ENCODE measurements around the gene FITM1.

Gene FITM1

GRCh38 chr14:24164518-24164991 lies 34.1 kb downstream of the FITM1 start:
- peaks cover 27% of the 10 kb centered on the region for H3K4me1 ChIP-seq (ENCODE audit: control insufficient read depth, insufficient read depth, low read length)
- no peak overlapping the region for H3K9ac ChIP-seq (ENCODE audit: low read length)
- H3K27me3 ChIP-seq (ENCODE audit: control insufficient read depth, insufficient read depth, low read length): no peaks in the 10 kb centered on the region
- H3K4me3 ChIP-seq (ENCODE audit: low read length): no peak overlapping the region
- H3K9me3 ChIP-seq (ENCODE audit: control insufficient read depth, low read length): no peaks in the 10 kb centered on the region
- peaks cover 46% of the 10 kb centered on the region for H3K36me3 ChIP-seq (ENCODE audit: control insufficient read depth, insufficient read depth, low read length)

GRCh38 chr14:24165785-24166184 lies 35.3 kb downstream of the FITM1 start:
- no peaks in the 10 kb centered on the region for H3K27me3 ChIP-seq (ENCODE audit: control insufficient read depth, insufficient read depth, low read length)
- peaks cover 38% of the 10 kb centered on the region for H3K36me3 ChIP-seq (ENCODE audit: control insufficient read depth, insufficient read depth, low read length)
- H3K9ac ChIP-seq (ENCODE audit: low read length): no peak overlapping the region
- no peak overlapping the region for H3K4me3 ChIP-seq (ENCODE audit: low read length)
- peaks cover 21% of the 10 kb centered on the region for H3K4me1 ChIP-seq (ENCODE audit: control insufficient read depth, insufficient read depth, low read length)
- H3K9me3 ChIP-seq (ENCODE audit: control insufficient read depth, low read length): no peaks in the 10 kb centered on the region

- Histone ChIP-seq H3K4me1 (ENCODE audit: control insufficient read depth, insufficient read depth, low read length) (peaks cover 9% of the 10 kb centered on the region), H3K36me3 (ENCODE audit: control insufficient read depth, insufficient read depth, low read length) (peaks cover 38% of the 10 kb centered on the region), H3K9ac (ENCODE audit: low read length) (no peak overlapping the region), H3K4me3 (ENCODE audit: low read length) (no peak overlapping the region), H3K27me3 (ENCODE audit: control insufficient read depth, insufficient read depth, low read length) (no peaks in the 10 kb centered on the region), H3K9me3 (ENCODE audit: control insufficient read depth, low read length) (no peaks in the 10 kb centered on the region)
These were observed 37.1 kb downstream of the FITM1 start for GRCh38 chr14:24167469-24168114.

- H3K27me3 ChIP-seq (ENCODE audit: control insufficient read depth, insufficient read depth, low read length): no peaks in the 10 kb centered on the region
- peaks cover 3% of the 10 kb centered on the region for H3K36me3 ChIP-seq (ENCODE audit: control insufficient read depth, insufficient read depth, low read length)
- H3K4me1 ChIP-seq (ENCODE audit: control insufficient read depth, insufficient read depth, low read length): no peaks in the 10 kb centered on the region
- H3K9me3 ChIP-seq (ENCODE audit: control insufficient read depth, low read length): no peaks in the 10 kb centered on the region
- H3K9ac ChIP-seq (ENCODE audit: low read length): no peak within 1 kb of the TSS
- H3K4me3 ChIP-seq (ENCODE audit: low read length): no peak within 1 kb of the TSS
These were observed 41.2 kb downstream of the FITM1 start, which contains the start of gene REC8 for GRCh38 chr14:24171422-24172260. Gene REC8, plus strand, starts transcription at chr14:24172080. Its CDS starts 473 bp downstream, at chr14:24172553.

GRCh38 chr14:24172261-24172860 lies 41.9 kb downstream of the FITM1 start:
- Histone ChIP-seq H3K9ac (ENCODE audit: low read length) (no peak overlapping the region), H3K36me3 (ENCODE audit: control insufficient read depth, insufficient read depth, low read length) (no peaks in the 10 kb centered on the region), H3K4me1 (ENCODE audit: control insufficient read depth, insufficient read depth, low read length) (no peaks in the 10 kb centered on the region), H3K27me3 (ENCODE audit: control insufficient read depth, insufficient read depth, low read length) (no peaks in the 10 kb centered on the region), H3K4me3 (ENCODE audit: low read length) (no peak overlapping the region), H3K9me3 (ENCODE audit: control insufficient read depth, low read length) (no peaks in the 10 kb centered on the region)

GRCh38 chr14:24172871-24173281 lies 42.4 kb downstream of the FITM1 start:
- H3K9ac ChIP-seq (ENCODE audit: low read length): no peak overlapping the region
- no peaks in the 10 kb centered on the region for H3K4me1 ChIP-seq (ENCODE audit: control insufficient read depth, insufficient read depth, low read length)
- H3K9me3 ChIP-seq (ENCODE audit: control insufficient read depth, low read length): no peaks in the 10 kb centered on the region
- H3K27me3 ChIP-seq (ENCODE audit: control insufficient read depth, insufficient read depth, low read length): no peaks in the 10 kb centered on the region
- no peak overlapping the region for H3K4me3 ChIP-seq (ENCODE audit: low read length)
- no peaks in the 10 kb centered on the region for H3K36me3 ChIP-seq (ENCODE audit: control insufficient read depth, insufficient read depth, low read length)

GRCh38 chr14:24176599-24176998 lies 46.1 kb downstream of the FITM1 start:
- Histone ChIP-seq H3K4me1 (ENCODE audit: control insufficient read depth, insufficient read depth, low read length) (no peaks in the 10 kb centered on the region), H3K9ac (ENCODE audit: low read length) (no peak overlapping the region), H3K27me3 (ENCODE audit: control insufficient read depth, insufficient read depth, low read length) (no peaks in the 10 kb centered on the region), H3K9me3 (ENCODE audit: control insufficient read depth, low read length) (no peaks in the 10 kb centered on the region), H3K4me3 (ENCODE audit: low read length) (no peak overlapping the region), H3K36me3 (ENCODE audit: control insufficient read depth, insufficient read depth, low read length) (peaks cover 4% of the 10 kb centered on the region)

- Histone ChIP-seq H3K27me3 (ENCODE audit: control insufficient read depth, insufficient read depth, low read length) (no peaks in the 10 kb centered on the region), H3K9me3 (ENCODE audit: control insufficient read depth, low read length) (no peaks in the 10 kb centered on the region), H3K4me3 (ENCODE audit: low read length) (no peak overlapping the region), H3K4me1 (ENCODE audit: control insufficient read depth, insufficient read depth, low read length) (no peaks in the 10 kb centered on the region), H3K36me3 (ENCODE audit: control insufficient read depth, insufficient read depth, low read length) (peaks cover 4% of the 10 kb centered on the region), H3K9ac (ENCODE audit: low read length) (no peak overlapping the region)
These were observed 46.8 kb downstream of the FITM1 start for GRCh38 chr14:24177041-24177825.

GRCh38 chr14:24177891-24178290 lies 47.4 kb downstream of the FITM1 start:
- no peaks in the 10 kb centered on the region for H3K9me3 ChIP-seq (ENCODE audit: control insufficient read depth, low read length)
- no peak overlapping the region for H3K4me3 ChIP-seq (ENCODE audit: low read length)
- no peaks in the 10 kb centered on the region for H3K4me1 ChIP-seq (ENCODE audit: control insufficient read depth, insufficient read depth, low read length)
- H3K27me3 ChIP-seq (ENCODE audit: control insufficient read depth, insufficient read depth, low read length): no peaks in the 10 kb centered on the region
- H3K9ac ChIP-seq (ENCODE audit: low read length): no peak overlapping the region
- H3K36me3 ChIP-seq (ENCODE audit: control insufficient read depth, insufficient read depth, low read length): peaks cover 4% of the 10 kb centered on the region

- H3K4me3 ChIP-seq (ENCODE audit: low read length): no peak overlapping the region
- H3K4me1 ChIP-seq (ENCODE audit: control insufficient read depth, insufficient read depth, low read length): no peaks in the 10 kb centered on the region
- H3K27me3 ChIP-seq (ENCODE audit: control insufficient read depth, insufficient read depth, low read length): no peaks in the 10 kb centered on the region
- peaks cover 4% of the 10 kb centered on the region for H3K36me3 ChIP-seq (ENCODE audit: control insufficient read depth, insufficient read depth, low read length)
- H3K9ac ChIP-seq (ENCODE audit: low read length): no peak overlapping the region
- no peaks in the 10 kb centered on the region for H3K9me3 ChIP-seq (ENCODE audit: control insufficient read depth, low read length)
These were observed 48.1 kb downstream of the FITM1 start for GRCh38 chr14:24178399-24179178.

- Histone ChIP-seq H3K9me3 (ENCODE audit: control insufficient read depth, low read length) (no peaks in the 10 kb centered on the region), H3K4me1 (ENCODE audit: control insufficient read depth, insufficient read depth, low read length) (no peaks in the 10 kb centered on the region), H3K9ac (ENCODE audit: low read length) (no peak overlapping the region), H3K4me3 (ENCODE audit: low read length) (no peak overlapping the region), H3K36me3 (ENCODE audit: control insufficient read depth, insufficient read depth, low read length) (peaks cover 4% of the 10 kb centered on the region), H3K27me3 (ENCODE audit: control insufficient read depth, insufficient read depth, low read length) (no peaks in the 10 kb centered on the region)
These were observed 49.0 kb downstream of the FITM1 start for GRCh38 chr14:24179294-24179960.

Measured in mucosa of stomach (tissue), 1 donor.